Activated naive CD8-positive, alpha-beta T cell treated with anti-CD3 and anti-CD28 coated beads, Interleukin-2, amount 50 U/mL, for 24 hours (primary cell): ENCODE measurements around the gene SMPD2.
"Not testable (repeated sequence)": the region's sequence is repeated elsewhere in the genome, so short reads cannot be mapped to it uniquely, and the experiment has no call there.

Experiments used
- ATAC-seq: fragments of 150-1000 bp; cut with Tn5 transposase; one replicate; pipeline ENCODE4 v1.10.0; 2021
- DNase-seq: peaks from one replicate; pipeline ENCODE4 v3.0.0; 2021
- H3K27ac Mint-ChIP-seq: one replicate; pipeline ENCODE4 v1.8.0; 2021; ENCODE audit warnings: mild to moderate bottlenecking, mixed read lengths
- H3K27me3 Mint-ChIP-seq: one replicate; pipeline ENCODE4 v1.8.0; 2021; ENCODE audit warnings: mixed read lengths
- H3K36me3 Mint-ChIP-seq: one replicate; pipeline ENCODE4 v1.8.0; 2021; ENCODE audit warnings: low read depth, mixed read lengths
- H3K4me1 Mint-ChIP-seq: one replicate; pipeline ENCODE4 v1.8.0; 2021; ENCODE audit warnings: mixed read lengths
- H3K4me3 Mint-ChIP-seq: one replicate; pipeline ENCODE4 v1.8.0; 2021; ENCODE audit warnings: mild to moderate bottlenecking, moderate library complexity, mixed read lengths
- H3K9me3 Mint-ChIP-seq: one replicate; pipeline ENCODE4 v1.8.0; 2021; ENCODE audit warnings: mixed read lengths

SMPD2 gene

GRCh38 chr6:109451376-109451775 lies 10.9 kb downstream of the SMPD2 start:
- H3K27me3 Mint-ChIP-seq, result no peaks in the 10 kb centered on the region
- H3K4me3 Mint-ChIP-seq, result no peak overlapping the region
- no peaks in the 10 kb centered on the region for H3K9me3 Mint-ChIP-seq
- H3K4me1 Mint-ChIP-seq, result peaks cover 44% of the 10 kb centered on the region
- H3K27ac Mint-ChIP-seq, result no peak overlapping the region
- ATAC-seq (no peak), DNase-seq (no peak)
- H3K36me3 Mint-ChIP-seq, result peaks cover 13% of the 10 kb centered on the region

DNA sequence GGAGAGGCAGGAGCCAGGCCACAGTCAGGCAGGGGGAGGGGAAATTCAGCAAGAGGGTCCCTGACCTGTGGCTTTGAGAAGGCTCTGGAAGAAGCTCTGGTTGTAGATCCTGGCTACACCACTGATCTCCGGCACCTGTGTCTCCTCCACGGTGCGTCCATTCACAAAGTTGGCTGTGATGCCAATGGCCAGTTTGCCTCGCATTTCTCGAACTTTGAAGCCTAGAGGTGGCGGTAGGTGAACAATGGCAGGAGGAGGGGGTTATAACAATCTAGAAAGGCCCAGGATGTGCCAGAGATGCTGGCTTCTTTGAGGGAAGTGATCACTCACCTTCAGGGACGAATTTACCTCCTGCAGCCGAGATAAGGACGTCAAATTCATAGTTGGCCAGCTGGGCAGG lies 11.7 kb downstream of the SMPD2 start:
- ATAC-seq (no peak), DNase-seq (no peak)
- H3K27ac Mint-ChIP-seq, result peak overlapping the region; percentile 39
- H3K9me3 Mint-ChIP-seq, result no peaks in the 10 kb centered on the region
- peaks cover 52% of the 10 kb centered on the region for H3K4me1 Mint-ChIP-seq
- H3K27me3 Mint-ChIP-seq, result no peaks in the 10 kb centered on the region
- peaks cover 13% of the 10 kb centered on the region for H3K36me3 Mint-ChIP-seq
- H3K4me3 Mint-ChIP-seq, result no peak overlapping the region

DNA sequence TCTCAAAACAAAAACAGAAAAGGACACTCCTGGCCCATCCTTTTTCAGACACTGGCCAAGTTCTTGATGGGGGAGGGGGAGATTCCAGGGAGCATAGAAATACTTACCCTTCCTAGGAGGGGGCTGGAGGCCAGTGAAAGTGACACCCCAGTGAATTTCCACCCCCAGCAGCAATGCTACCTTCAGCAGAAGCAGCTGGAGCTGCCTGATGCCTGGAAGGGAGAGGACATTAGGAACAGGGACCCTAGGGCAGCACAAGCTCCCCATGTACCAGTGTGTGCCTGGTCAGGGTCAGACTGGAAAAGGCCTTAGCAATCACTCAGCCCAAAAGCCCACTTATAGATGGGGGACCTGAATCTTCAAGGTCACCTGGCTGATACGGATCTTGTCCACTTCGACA lies 12.6 kb downstream of the SMPD2 start:
- DNase-seq, result no peak
- Mint-ChIP-seq H3K9me3 (no peaks in the 10 kb centered on the region), H3K27me3 (no peaks in the 10 kb centered on the region), H3K4me1 (peaks cover 62% of the 10 kb centered on the region), H3K36me3 (peaks cover 16% of the 10 kb centered on the region), H3K4me3 (no peak overlapping the region), H3K27ac (no peak overlapping the region)
- ATAC-seq, result no peak

- DNase-seq (no peak), ATAC-seq (no peak)
- Mint-ChIP-seq H3K27ac (peak overlapping the region; percentile 96), H3K36me3 (peaks cover 18% of the 10 kb centered on the region), H3K4me3 (peak overlapping the region; percentile 97), H3K27me3 (no peaks in the 10 kb centered on the region), H3K4me1 (peaks cover 66% of the 10 kb centered on the region), H3K9me3 (no peaks in the 10 kb centered on the region)
Observed at GRCh38 chr6:109453594-109454495, 13.3 kb downstream of the SMPD2 start.

DNA sequence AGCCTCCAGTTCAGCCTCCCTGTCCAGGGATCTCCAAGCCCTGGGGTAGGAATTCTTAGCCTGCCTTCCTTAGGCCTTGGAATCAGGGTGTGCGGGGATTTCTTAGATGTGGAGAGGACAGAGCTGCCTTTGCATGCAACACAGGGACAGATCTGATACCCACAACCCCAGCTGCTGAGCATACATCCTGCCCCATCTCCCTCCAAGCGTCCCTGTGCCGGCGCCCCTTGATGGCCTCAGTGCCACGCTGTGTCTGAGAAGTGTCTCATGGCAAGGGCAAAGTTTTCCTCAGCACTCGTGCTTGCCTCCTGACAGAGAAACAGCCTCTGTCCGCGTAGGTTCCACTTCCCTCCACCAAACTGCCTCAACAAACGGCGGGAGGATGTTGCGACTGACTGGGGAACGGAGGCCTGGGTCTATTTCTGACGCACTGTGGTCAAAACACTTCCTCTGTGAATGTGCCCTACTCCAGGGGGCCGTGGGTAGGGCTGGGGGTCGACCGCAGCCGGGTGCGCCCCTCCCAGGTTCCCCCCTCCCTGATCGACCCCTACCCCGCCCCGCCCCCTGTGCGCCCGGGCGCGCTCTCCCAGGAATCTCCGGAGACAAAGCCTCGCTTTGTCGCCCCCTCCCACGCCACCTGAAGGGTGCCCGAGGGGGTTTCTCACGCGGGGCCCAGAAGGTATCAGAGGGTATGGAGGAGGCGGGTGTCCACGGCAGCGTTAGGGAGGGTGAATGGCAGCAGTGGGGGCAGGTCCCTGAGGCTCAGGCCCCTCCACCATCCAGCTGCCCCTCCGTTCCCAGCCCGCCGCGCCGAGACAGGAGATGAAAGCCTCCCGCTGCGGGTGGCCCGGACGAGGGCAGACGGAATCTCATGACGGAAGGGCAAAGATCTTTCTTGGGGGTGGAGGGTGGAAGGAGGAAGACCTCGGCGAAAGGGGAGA lies 14.2 kb downstream of the SMPD2 start:
- DNase-seq (peak; percentile 73), ATAC-seq (peak; percentile 53)
- H3K27me3 Mint-ChIP-seq, result no peaks in the 10 kb centered on the region
- peaks cover 67% of the 10 kb centered on the region for H3K4me1 Mint-ChIP-seq
- H3K9me3 Mint-ChIP-seq, result no peaks in the 10 kb centered on the region
- H3K4me3 Mint-ChIP-seq, result peak overlapping the region; percentile 97
- peaks cover 23% of the 10 kb centered on the region for H3K36me3 Mint-ChIP-seq
- H3K27ac Mint-ChIP-seq, result peak overlapping the region; percentile 96

GRCh38 chr6:109455437-109456110 lies 15.1 kb downstream of the SMPD2 start, which contains the start of gene MICAL1:
Gene MICAL1 (minus strand): TSS chr6:109455772. CDS start chr6:109454196, 1,576 bp downstream.
- Mint-ChIP-seq H3K27me3 (no peaks in the 10 kb centered on the region), H3K27ac (peak within 1 kb of the TSS; percentile 96), H3K4me1 (peaks cover 66% of the 10 kb centered on the region), H3K9me3 (no peaks in the 10 kb centered on the region), H3K4me3 (peak within 1 kb of the TSS; percentile 97), H3K36me3 (peaks cover 24% of the 10 kb centered on the region)
- peak; percentile 53 for ATAC-seq
- DNase-seq, result peak; percentile 75

DNA sequence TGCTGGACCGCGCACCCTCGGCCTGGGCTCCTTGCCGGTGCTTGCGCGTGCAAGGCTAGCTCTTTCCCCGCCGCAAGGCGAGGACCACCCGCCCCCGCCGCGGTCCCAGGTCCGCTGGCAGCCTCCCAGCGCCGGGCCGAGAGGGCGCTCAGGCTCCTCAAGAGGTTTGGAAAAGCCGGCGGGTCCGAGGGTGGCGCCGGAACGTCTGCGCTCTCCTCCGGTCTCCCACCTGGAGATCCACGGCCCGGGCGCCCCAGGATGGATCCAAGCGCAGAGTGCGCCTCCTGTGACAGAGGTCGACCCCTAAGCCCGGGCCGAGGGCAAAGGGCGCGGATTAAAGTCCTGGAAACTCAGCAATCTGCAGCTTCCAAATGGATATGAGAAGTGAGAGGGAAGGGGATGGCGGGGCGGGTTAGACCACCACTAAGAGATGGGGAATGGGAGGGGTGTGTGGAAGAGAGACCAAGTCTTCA lies 15.6 kb downstream of the SMPD2 start:
- H3K36me3 Mint-ChIP-seq, result peaks cover 26% of the 10 kb centered on the region
- H3K4me3 Mint-ChIP-seq, result peak overlapping the region; percentile 45
- no peak for ATAC-seq
- no peak for DNase-seq
- H3K4me1 Mint-ChIP-seq, result peaks cover 66% of the 10 kb centered on the region
- H3K27me3 Mint-ChIP-seq, result no peaks in the 10 kb centered on the region
- no peak overlapping the region for H3K27ac Mint-ChIP-seq
- no peaks in the 10 kb centered on the region for H3K9me3 Mint-ChIP-seq

GRCh38 chr6:109456710-109457561 lies 16.4 kb downstream of the SMPD2 start:
- Mint-ChIP-seq H3K36me3 (peaks cover 28% of the 10 kb centered on the region), H3K9me3 (peaks cover 3% of the 10 kb centered on the region), H3K4me1 (peaks cover 69% of the 10 kb centered on the region), H3K4me3 (peak overlapping the region; percentile 45), H3K27ac (peak overlapping the region; percentile 46), H3K27me3 (no peaks in the 10 kb centered on the region)
- no peak for DNase-seq
- no peak for ATAC-seq

DNA sequence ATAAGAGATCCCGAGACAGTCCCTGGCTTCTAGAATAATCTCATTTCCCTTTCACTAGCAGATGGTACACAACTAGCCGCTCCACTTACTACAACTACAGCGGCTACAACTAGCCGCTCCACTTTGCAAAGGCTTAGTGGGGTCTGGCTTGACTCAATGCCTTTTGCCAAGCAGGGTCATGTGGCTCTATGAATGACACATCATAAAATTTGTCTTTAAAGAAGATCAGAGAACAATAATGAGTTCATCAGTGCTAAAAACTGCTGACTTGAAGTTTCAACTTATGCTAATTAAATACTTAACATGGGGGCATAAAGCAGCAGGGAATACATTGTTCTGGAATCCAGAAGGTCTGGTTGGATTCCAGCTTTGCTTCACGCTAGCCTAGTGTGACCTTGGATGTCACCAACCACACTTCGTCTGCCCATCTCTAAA lies 17.1 kb downstream of the SMPD2 start:
- Mint-ChIP-seq H3K9me3 (peaks cover 4% of the 10 kb centered on the region), H3K27ac (peak overlapping the region; percentile 46), H3K4me3 (no peak overlapping the region), H3K4me1 (peaks cover 73% of the 10 kb centered on the region), H3K36me3 (peaks cover 33% of the 10 kb centered on the region), H3K27me3 (no peaks in the 10 kb centered on the region)
- no peak for DNase-seq
- ATAC-seq, result no peak

GRCh38 chr6:109458774-109459531 lies 18.4 kb downstream of the SMPD2 start:
- Mint-ChIP-seq H3K27me3 (no peaks in the 10 kb centered on the region), H3K36me3 (peaks cover 42% of the 10 kb centered on the region), H3K4me3 (peak overlapping the region; percentile 44), H3K4me1 (peaks cover 71% of the 10 kb centered on the region), H3K9me3 (peaks cover 4% of the 10 kb centered on the region), H3K27ac (peak overlapping the region; percentile 82)
- ATAC-seq (peak; percentile 73), DNase-seq (peak; percentile 47)

DNA sequence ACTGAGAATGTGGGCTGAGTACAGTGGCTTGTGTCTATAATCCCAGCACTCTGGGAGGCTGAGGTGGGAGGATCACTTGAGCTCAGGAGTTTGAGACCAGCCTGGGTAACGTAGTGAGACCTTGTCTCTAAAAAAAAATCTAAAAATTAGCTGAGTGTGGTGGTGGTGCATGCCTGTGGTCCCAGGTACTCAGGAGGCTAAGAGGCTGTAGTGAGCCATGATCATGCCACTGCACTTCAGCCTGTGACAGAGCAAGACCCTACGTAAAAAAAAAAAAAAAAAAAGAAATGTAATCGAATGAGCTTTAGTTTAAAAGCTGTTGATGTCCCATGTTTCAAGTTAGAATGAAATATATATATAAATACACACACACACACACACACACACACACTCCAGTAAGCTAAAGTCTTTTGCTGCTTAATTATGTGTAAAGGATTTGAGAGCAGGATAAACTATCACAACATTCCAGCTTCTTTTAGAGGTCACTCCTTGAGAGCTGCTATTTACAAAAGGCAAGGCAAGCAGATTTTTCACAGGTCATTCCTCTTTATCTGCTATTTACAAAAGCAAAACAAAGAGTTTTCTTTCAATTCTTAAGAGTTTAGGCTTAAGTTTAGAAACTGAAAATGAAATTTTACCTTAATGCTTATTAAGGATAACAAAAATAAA lies 19.8 kb downstream of the SMPD2 start:
- peaks cover 53% of the 10 kb centered on the region for H3K36me3 Mint-ChIP-seq
- DNase-seq (no peak), ATAC-seq (no peak)
- no peak overlapping the region for H3K27ac Mint-ChIP-seq
- H3K4me3 Mint-ChIP-seq, result no peak overlapping the region
- H3K4me1 Mint-ChIP-seq, result peaks cover 68% of the 10 kb centered on the region
- no peaks in the 10 kb centered on the region for H3K27me3 Mint-ChIP-seq
- peaks cover 4% of the 10 kb centered on the region for H3K9me3 Mint-ChIP-seq

DNA sequence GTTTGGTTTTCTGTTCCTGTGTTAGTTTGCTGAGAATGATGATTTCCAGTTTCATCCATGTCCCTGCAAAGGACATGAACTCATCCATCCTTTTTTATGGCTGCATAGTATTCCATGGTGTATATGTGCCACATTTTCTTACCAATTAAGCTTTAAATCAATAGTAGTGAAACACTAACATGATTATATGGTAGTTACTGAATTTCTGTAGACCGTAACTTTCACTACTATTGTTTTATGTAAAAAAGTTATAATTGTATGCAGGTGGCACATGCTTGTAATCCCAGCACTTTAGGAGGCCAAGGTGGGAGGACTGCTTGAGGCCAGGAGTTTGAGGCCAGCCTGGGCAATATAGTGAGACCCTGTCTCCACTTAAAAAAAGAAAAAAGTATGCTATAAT lies 20.7 kb downstream of the SMPD2 start:
- not testable (repeated sequence) for H3K4me3 Mint-ChIP-seq
- Mint-ChIP-seq H3K27ac (peak overlapping the region; percentile 22), H3K4me1 (peaks cover 76% of the 10 kb centered on the region)

More for the DNA sequence above, 20.7 kb downstream of the SMPD2 start:
- not testable (repeated sequence) for H3K27me3 Mint-ChIP-seq, ATAC-seq, H3K9me3 Mint-ChIP-seq, DNase-seq
- peaks cover 62% of the 10 kb centered on the region for H3K36me3 Mint-ChIP-seq
